Uterus (tissue), 2 donors: Measurements from ENCODE around the gene TSPYL2.

Source experiments
- POLR2A ChIP-seq, 2 donors: fragments of 450-650 bp; IDR thresholded peaks; one replicate each; pipeline ENCODE4 v1.6.1; 2016; ENCODE audit warnings: antibody characterized with exemption in 2 of 2, mild to moderate bottlenecking in 1 of 2, moderate library complexity in 1 of 2
- TF ChIP-seq, protein P1 (sequence below), 4 experiments: fragments of 200-600 bp in 2 of 4; fragments of 450-650 bp in 2 of 4; sonication (generic) in 2 of 4; IDR thresholded peaks; one replicate each; pipeline ENCODE4 v1.5.1; 2016 to 2019; ENCODE audit warnings: antibody characterized with exemption in 4 of 4, mild to moderate bottlenecking in 2 of 4, moderate library complexity in 1 of 4

DNA sequence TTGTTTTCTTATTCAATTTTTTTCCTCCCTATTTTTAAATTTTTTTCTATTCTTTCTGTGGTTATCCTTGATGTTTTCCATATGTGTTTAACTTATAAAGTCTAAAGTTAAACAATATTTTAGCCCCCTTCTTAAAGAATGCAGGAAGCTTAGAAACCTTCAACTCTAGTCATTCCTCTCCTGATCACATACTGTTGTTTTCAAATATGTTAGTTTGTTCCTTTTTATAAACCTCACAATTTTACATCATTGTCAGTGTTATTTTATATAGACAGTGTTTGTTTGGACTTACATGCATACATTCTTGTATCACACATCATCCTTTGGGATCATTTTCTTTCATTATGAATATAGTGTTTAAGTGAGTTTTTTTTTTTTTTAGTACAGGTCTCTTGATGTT, 43.3 kb downstream of the TSPYL2 start:
- TF ChIP-seq, protein P1, sequence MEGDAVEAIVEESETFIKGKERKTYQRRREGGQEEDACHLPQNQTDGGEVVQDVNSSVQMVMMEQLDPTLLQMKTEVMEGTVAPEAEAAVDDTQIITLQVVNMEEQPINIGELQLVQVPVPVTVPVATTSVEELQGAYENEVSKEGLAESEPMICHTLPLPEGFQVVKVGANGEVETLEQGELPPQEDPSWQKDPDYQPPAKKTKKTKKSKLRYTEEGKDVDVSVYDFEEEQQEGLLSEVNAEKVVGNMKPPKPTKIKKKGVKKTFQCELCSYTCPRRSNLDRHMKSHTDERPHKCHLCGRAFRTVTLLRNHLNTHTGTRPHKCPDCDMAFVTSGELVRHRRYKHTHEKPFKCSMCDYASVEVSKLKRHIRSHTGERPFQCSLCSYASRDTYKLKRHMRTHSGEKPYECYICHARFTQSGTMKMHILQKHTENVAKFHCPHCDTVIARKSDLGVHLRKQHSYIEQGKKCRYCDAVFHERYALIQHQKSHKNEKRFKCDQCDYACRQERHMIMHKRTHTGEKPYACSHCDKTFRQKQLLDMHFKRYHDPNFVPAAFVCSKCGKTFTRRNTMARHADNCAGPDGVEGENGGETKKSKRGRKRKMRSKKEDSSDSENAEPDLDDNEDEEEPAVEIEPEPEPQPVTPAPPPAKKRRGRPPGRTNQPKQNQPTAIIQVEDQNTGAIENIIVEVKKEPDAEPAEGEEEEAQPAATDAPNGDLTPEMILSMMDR (IDR thresholded peaks at IDR 0.05) = no peak
- TF ChIP-seq POLR2A (IDR thresholded peaks at IDR 0.05) = no peak
